Astrocyte of the cerebellum (primary cell): ENCODE data around the gene UBTD1.

Source experiments
- DNase-seq: peaks from one replicate; pipeline ENCODE4 v3.0.0-alpha.2; 2011; ENCODE audit warnings: low read depth
- H3K4me3 ChIP-seq: 2 replicates; pipeline ENCODE4 v1.5.1; 2011; ENCODE audit warnings: mild to moderate bottlenecking, low read depth, low read length, moderate library complexity
- in situ Hi-C: cut with HindIII; loops from 2 replicates; pipeline ENCODE4 v1.10.0; 2017; ENCODE audit warnings: low sequenced_read_pairs
- TF ChIP-seq, protein P1 (sequence below): IDR thresholded peaks from 2 replicates; pipeline ENCODE4 v1.5.1; 2012; ENCODE audit warnings: low read length, low read depth, moderate library complexity, mild to moderate bottlenecking; ENCODE audit errors: missing control alignments

The UBTD1 gene

DNA sequence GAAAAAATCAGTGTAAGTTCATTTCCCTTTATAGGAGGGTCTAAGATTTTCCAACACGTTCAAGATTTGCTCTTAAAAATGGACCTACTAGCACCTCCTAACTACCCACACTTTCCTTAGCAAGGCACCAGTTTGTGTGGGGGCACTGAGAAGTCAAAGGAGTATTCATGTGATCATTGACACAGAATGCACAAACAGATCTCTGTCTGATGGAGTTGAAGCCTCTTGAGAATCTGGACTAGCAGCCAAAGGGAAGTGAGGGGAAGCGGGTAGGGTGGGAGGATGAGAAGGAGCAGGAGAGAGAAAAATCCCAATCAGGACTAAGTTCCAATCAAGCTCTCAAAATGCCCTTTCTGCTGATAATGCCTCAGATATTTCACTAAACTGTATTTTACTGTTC, 4.6 kb upstream of the UBTD1 start:
- in situ Hi-C loops: no loop called here
- H3K4me3 ChIP-seq: no peak overlapping the region
- TF ChIP-seq, protein P1, sequence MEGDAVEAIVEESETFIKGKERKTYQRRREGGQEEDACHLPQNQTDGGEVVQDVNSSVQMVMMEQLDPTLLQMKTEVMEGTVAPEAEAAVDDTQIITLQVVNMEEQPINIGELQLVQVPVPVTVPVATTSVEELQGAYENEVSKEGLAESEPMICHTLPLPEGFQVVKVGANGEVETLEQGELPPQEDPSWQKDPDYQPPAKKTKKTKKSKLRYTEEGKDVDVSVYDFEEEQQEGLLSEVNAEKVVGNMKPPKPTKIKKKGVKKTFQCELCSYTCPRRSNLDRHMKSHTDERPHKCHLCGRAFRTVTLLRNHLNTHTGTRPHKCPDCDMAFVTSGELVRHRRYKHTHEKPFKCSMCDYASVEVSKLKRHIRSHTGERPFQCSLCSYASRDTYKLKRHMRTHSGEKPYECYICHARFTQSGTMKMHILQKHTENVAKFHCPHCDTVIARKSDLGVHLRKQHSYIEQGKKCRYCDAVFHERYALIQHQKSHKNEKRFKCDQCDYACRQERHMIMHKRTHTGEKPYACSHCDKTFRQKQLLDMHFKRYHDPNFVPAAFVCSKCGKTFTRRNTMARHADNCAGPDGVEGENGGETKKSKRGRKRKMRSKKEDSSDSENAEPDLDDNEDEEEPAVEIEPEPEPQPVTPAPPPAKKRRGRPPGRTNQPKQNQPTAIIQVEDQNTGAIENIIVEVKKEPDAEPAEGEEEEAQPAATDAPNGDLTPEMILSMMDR: no peak
- DNase-seq: no peak

DNA sequence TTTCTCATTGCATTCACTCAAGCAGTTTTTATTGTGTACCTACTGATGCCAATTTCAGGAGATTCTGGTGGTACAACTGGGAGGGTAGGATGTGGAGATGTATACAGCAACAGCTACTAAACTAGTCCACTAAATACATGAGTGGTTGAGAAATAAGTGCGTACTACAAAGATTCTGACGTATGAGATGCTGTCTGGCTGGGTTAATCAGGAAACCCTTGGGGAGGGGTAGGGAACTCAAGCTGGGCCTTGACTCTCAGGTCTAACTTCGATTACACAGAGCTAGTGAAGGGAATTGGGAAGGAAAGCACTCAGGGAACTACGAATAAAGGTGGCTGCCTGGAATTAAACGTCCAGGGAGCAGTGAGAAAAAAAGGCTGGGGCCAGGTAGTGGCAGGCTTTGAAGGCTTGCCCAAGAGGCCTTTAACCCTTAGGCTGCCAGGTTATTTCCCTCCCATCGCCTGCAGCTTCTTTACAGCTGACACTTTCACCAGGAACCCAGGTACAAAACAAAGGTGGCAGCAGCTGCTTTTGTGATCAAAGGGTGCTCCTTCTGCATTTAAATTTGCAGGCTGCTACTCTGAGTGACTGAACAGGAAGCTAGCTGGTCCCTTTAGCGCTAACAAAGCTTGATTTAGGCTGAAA, 3.7 kb upstream of the UBTD1 start:
- no peak overlapping the region for H3K4me3 ChIP-seq
- TF ChIP-seq, protein P1: no peak
- in situ Hi-C loops: no loop called here
- no peak for DNase-seq

DNA sequence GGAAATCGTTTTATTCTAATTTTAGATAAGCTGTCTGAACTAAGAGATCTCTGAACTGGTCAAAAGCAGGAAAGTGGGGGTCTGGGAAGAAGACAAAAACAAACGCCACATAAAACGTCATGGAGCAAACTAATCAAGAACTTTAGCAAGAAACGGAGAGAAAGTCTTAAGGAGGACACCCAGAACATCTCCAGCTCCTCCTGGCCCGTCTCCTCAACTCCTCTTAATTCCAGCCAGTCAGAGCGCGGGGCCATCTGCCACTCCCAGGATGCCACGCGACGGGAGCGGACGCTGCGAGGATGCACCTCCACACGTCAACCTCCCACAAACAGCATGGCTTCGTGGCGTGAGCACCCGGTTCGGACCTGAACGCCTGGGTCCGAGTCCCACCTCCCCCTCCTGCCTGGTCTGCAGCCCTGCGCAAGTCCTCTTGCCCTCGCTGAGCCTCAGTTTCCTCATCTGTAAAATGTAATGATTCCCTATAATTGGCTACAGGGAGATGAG, 1.1 kb upstream of the UBTD1 start:
- peak overlapping the region; percentile 81 for H3K4me3 ChIP-seq
- in situ Hi-C loops: no loop called here
- TF ChIP-seq, protein P1: no peak
- peak; percentile 31 for DNase-seq

DNA sequence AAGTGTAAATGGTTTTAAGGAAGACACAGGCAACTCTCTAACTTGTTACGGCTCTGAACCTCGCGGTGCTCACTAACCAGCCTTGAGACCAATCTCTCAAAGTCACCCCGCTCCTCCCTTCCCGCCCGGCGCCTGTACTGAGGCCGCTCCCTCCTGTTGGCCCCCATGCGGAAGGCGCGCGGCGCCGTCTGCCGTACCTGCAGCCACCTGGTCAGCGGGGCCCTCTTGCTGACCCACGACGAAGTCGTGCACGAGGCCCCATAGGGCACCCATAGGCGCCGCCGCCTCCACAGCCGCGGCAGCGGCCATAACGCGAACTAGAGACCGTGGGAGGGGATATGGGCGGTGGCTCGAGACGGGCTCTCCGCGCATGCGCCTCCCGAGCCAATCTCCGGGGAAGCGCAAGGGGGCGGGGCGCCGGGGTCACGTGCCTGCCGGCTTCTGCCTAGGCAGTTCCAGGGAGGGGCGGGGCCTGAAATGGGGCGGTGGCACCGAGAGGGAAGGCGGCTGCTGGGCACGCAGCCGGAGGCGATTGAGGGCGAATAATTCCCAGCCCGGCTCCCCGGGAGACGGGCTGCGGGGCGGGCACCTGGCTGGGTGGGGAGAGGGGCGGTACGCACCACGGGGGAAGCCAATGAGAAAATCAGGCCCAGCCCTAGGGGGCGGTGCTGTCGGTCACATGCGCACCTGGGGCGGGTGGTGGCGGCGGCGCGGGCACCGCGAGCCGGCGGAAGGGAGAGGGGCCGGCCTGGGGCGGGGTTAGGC, 466 bp upstream of the UBTD1 start, which contains the start of gene MMS19:
MMS19 (minus strand) TSS at position 347 of the 765 bp plus-strand sequence; CDS start at position 309, 38 bp downstream.
- peak; percentile 95 for DNase-seq
- peak within 1 kb of the TSS; percentile 81 for H3K4me3 ChIP-seq
- TF ChIP-seq, protein P1: no peak
- in situ Hi-C loops: no loop called here

DNA sequence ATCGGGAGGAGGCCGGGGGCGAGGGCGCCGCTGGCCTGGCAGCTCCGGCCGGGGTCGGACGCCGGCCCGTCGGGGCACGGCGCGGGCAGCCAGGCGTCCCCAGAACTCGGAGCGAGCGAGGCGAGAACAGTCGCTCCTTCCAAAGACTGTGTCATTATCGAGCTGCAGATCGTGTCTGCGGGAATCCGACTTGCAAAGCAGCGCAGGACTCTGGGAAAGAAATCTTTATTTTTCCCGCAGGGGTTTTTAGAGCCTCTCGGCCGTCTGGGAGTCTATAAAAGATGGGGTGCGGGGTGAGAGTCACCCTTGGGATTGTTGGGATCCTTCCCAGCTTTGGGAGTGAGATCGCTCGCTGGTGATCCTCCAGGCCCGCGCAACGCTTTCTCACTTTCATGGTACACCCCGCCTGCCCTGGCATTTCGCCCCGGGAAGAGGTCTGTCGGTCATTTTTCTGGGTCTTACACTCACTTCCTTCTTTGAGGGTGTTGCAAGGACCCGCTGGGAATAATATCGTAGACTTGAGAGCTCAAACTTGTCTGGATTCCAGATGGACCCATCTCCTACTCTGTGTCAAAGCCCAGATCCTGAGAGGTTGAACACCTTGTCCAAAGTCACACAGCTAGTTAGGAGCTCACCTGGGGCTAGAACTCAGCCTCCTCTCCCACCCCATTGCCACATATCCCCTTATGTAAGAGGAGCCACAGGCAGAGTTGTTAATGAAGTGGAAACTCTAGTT, 1.0 kb downstream of the UBTD1 start:
- in situ Hi-C loops: no loop called here
- H3K4me3 ChIP-seq: peak overlapping the region; percentile 81
- TF ChIP-seq, protein P1: no peak
- DNase-seq: peak; percentile 22

DNA sequence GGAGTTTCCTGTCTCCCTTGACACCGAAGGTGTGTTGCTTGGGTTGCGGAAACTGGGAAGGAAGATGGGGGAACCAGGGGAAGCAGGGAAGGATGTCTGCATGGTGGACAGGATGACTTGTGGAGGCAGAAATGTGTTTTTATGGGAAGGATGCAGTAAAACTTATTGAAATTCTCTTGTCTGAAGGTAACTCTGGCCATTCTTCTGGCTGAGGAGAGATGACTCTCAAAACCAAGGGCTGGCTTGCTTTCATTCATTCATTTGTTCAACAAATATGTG, 1.5 kb downstream of the UBTD1 start:
- TF ChIP-seq, protein P1: no peak
- in situ Hi-C loops: no loop called here
- peak overlapping the region; percentile 81 for H3K4me3 ChIP-seq
- DNase-seq: no peak
